ENCODE results near the gene CTIF.

DNA sequence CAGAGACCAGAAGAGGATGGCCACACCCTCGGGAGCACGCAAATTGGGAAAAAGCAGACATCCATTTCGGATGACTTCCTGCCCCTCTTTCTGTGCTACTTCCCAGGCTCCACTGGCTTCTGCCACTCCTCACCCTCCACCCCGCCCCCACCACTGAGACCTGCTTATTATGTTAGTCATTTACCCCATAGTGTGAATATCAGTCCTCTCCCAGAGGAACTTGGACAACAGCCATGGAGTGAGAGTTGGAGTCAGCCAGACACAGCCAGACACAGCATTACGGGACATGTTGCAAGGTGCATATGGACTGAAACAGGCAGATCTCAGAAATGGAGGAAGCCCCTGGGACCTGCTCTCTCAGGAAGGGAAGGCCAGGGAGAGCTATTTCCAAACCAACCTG lies 51.8 kb downstream of the CTIF start:
- TF ChIP-seq, protein P1, sequence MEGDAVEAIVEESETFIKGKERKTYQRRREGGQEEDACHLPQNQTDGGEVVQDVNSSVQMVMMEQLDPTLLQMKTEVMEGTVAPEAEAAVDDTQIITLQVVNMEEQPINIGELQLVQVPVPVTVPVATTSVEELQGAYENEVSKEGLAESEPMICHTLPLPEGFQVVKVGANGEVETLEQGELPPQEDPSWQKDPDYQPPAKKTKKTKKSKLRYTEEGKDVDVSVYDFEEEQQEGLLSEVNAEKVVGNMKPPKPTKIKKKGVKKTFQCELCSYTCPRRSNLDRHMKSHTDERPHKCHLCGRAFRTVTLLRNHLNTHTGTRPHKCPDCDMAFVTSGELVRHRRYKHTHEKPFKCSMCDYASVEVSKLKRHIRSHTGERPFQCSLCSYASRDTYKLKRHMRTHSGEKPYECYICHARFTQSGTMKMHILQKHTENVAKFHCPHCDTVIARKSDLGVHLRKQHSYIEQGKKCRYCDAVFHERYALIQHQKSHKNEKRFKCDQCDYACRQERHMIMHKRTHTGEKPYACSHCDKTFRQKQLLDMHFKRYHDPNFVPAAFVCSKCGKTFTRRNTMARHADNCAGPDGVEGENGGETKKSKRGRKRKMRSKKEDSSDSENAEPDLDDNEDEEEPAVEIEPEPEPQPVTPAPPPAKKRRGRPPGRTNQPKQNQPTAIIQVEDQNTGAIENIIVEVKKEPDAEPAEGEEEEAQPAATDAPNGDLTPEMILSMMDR (conservative IDR thresholded peaks at IDR 0.05 in 1 of 2, IDR thresholded peaks at IDR 0.05 in 1 of 2; ENCODE audit: low read depth in 1 of 2, low read length in 2 of 2): no peak
- TF ChIP-seq EZH2 (IDR thresholded peaks at IDR 0.05; ENCODE audit: low read length, missing control alignments): no peak
